Measurements from ENCODE around the gene PDE7B. TPM values are rescaled to one million over a fixed set of nuclear protein-coding genes. Genes with fewer than 3 reads are reported as not detected.

The PDE7B gene
- total RNA-seq, 3 donors from 2014 or later (not counting 1 experiment from before 2014, with no cell fraction given): 0.14 to 0.18 TPM; not detected in 1

DNA sequence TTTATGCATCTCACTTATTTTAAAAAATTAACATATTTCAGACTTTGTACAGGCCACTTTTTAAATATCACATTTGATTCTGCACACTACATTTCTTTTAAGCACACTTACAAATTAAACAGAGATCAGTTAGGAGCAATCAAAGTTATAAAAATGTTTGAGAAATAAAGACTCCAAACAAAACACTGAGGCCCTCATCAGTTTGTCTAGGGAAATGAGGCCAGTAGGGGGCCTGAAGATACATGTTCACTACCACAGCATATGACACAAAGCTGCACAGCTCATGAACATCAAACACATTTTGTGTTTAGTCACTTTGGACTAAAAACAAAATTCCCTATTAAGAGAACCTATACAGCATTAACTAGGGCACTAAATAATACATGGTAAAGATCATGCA, 180.5 kb downstream of the PDE7B start:
- Mint-ChIP-seq H3K4me1 (no peaks in the 10 kb centered on the region), H3K27ac (no peak overlapping the region), H3K4me3 (no peak overlapping the region), H3K27me3 (ENCODE audit: low read depth in 2 of 2) (no peaks in the 10 kb centered on the region), H3K9me3 (no peaks in the 10 kb centered on the region), H3K36me3 (no peaks in the 10 kb centered on the region)
- DNase-seq (peak in 1 of 2 donors; percentile 34), ATAC-seq (no peak)
- TF ChIP-seq, protein P1, sequence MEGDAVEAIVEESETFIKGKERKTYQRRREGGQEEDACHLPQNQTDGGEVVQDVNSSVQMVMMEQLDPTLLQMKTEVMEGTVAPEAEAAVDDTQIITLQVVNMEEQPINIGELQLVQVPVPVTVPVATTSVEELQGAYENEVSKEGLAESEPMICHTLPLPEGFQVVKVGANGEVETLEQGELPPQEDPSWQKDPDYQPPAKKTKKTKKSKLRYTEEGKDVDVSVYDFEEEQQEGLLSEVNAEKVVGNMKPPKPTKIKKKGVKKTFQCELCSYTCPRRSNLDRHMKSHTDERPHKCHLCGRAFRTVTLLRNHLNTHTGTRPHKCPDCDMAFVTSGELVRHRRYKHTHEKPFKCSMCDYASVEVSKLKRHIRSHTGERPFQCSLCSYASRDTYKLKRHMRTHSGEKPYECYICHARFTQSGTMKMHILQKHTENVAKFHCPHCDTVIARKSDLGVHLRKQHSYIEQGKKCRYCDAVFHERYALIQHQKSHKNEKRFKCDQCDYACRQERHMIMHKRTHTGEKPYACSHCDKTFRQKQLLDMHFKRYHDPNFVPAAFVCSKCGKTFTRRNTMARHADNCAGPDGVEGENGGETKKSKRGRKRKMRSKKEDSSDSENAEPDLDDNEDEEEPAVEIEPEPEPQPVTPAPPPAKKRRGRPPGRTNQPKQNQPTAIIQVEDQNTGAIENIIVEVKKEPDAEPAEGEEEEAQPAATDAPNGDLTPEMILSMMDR (IDR thresholded peaks at IDR 0.05): no peak
- no peak overlapping the region for H3K4me3 ChIP-seq (ENCODE audit: low read length)
- no peaks in the 10 kb centered on the region for H3K4me1 ChIP-seq (ENCODE audit: control insufficient read depth, insufficient read depth, low read length)
- intact Hi-C loops (cut with micrococcal nuclease): loop anchor here (5.0 kb wide), 1 partner anchor 285 kb away; no protein-coding TSS in a partner anchor
- no peaks in the 10 kb centered on the region for H3K27me3 ChIP-seq (ENCODE audit: control insufficient read depth, insufficient read depth, low read length)
- no peaks in the 10 kb centered on the region for H3K36me3 ChIP-seq (ENCODE audit: control insufficient read depth, insufficient read depth, low read length)
- no peaks in the 10 kb centered on the region for H3K9me3 ChIP-seq (ENCODE audit: control insufficient read depth, insufficient read depth, low read length)
- H3K27ac ChIP-seq (ENCODE audit: low read length): no peak overlapping the region

DNA sequence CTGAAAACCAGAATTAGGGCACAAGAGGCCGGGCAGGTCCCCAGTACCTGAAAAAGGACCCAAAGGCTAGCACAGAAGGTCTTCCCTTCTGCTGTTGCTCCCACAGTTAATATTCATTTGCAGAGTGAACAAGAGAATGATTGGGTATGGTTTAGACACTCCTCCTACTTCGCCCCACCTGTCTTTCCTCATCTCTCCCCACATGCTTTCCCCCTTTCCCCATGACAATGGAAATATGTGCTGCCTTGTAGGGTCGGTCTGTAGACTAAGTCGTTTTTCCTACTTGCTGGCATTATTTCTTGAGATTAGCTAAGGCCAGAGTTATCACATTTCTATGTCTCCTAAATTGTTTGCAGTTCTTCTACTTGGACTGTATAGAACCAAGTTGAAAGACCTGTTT, 181.9 kb downstream of the PDE7B start:
- Mint-ChIP-seq H3K4me3 (no peak overlapping the region), H3K27me3 (ENCODE audit: low read depth in 2 of 2) (peaks cover 0 to 10% of the 10 kb centered on the region in 2 donors), H3K36me3 (no peaks in the 10 kb centered on the region), H3K9me3 (no peaks in the 10 kb centered on the region), H3K27ac (no peak overlapping the region), H3K4me1 (peaks cover 6 to 7% of the 10 kb centered on the region in 2 donors)
- DNase-seq: no peak
- H3K4me1 ChIP-seq (ENCODE audit: control insufficient read depth, insufficient read depth, low read length): peaks cover 9% of the 10 kb centered on the region
- no peak for ATAC-seq
- no peaks in the 10 kb centered on the region for H3K27me3 ChIP-seq (ENCODE audit: control insufficient read depth, insufficient read depth, low read length)
- TF ChIP-seq, protein P1 (IDR thresholded peaks at IDR 0.05): no peak
- H3K36me3 ChIP-seq (ENCODE audit: control insufficient read depth, insufficient read depth, low read length): no peaks in the 10 kb centered on the region
- no peak overlapping the region for H3K27ac ChIP-seq (ENCODE audit: low read length)
- no peak overlapping the region for H3K4me3 ChIP-seq (ENCODE audit: low read length)
- intact Hi-C loops (cut with micrococcal nuclease): loop anchor here (5.0 kb wide), 1 partner anchor 284 kb away; no protein-coding TSS in a partner anchor
- no peaks in the 10 kb centered on the region for H3K9me3 ChIP-seq (ENCODE audit: control insufficient read depth, insufficient read depth, low read length)
- 77% methylated on average over 4 of the region's 4 CpGs for WGBS (ENCODE audit: insufficient coverage)

DNA sequence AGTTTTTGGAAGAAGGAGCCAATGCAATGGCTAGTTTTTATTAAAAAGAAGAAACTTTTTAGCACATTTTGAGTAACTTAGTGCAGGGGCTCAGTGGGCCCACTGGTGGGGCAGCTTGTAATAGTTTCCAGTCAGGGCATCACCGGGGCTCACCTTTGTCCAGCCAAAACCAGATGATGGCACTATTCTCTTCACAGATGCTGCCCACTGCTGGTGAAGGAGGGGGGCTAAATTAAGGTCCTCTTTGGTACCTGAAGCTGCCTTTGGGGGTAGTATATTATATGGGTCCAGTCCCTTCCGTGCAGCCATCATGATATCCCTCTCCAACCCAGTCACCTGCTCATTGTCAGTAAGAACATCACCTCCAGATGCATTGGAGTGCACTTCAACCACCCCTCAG, 182.9 kb downstream of the PDE7B start:
- H3K27ac Mint-ChIP-seq: no peak overlapping the region
- ATAC-seq (peak in 1 of 3 donors; percentile 31), DNase-seq (no peak)
- Histone ChIP-seq H3K27me3 (ENCODE audit: control insufficient read depth, insufficient read depth, low read length) (no peaks in the 10 kb centered on the region), H3K4me3 (ENCODE audit: low read length) (no peak overlapping the region), H3K36me3 (ENCODE audit: control insufficient read depth, insufficient read depth, low read length) (no peaks in the 10 kb centered on the region), H3K27ac (ENCODE audit: low read length) (no peak overlapping the region), H3K4me1 (ENCODE audit: control insufficient read depth, insufficient read depth, low read length) (peaks cover 9% of the 10 kb centered on the region), H3K9me3 (ENCODE audit: control insufficient read depth, insufficient read depth, low read length) (no peaks in the 10 kb centered on the region)
- H3K36me3 Mint-ChIP-seq: no peaks in the 10 kb centered on the region
- H3K4me1 Mint-ChIP-seq: peaks cover 6 to 7% of the 10 kb centered on the region in 2 donors
- H3K4me3 Mint-ChIP-seq: no peak overlapping the region
- TF ChIP-seq, protein P1 (IDR thresholded peaks at IDR 0.05): no peak
- intact Hi-C loops (cut with micrococcal nuclease): loop anchor here (5.0 kb wide), 1 partner anchor 283 kb away; no protein-coding TSS in a partner anchor
- H3K27me3 Mint-ChIP-seq (ENCODE audit: low read depth in 2 of 2): peaks cover 0 to 10% of the 10 kb centered on the region in 2 donors
- WGBS (ENCODE audit: insufficient coverage): 97% methylated on average over 2 of the region's 2 CpGs
- H3K9me3 Mint-ChIP-seq: no peaks in the 10 kb centered on the region

All from natural killer cell (primary cell).